PFSK-1 (cell line): ENCODE results near the gene TRIP6.

Source experiments
- FOXP2 ChIP-seq: optimal IDR thresholded peaks from 2 replicates; pipeline ENCODE3; 2011; ENCODE audit warnings: borderline replicate concordance, control low read depth, inconsistent platforms; ENCODE audit not compliant: insufficient read depth; ENCODE audit errors: extremely low read length, extremely low read depth
- POLR2AphosphoS5 ChIP-seq: IDR thresholded peaks from 2 replicates; pipeline ENCODE4 v1.6.1; 2012; ENCODE audit warnings: low read depth, mild to moderate bottlenecking, control low read depth, low read length, moderate library complexity
- REST ChIP-seq, 2 experiments: IDR thresholded peaks; 2 replicates each; pipeline versions ENCODE4 v1.6.1 to v1.8.0; 2011 to 2012; ENCODE audit warnings: low read depth in 2 of 2, low read length in 2 of 2, control low read depth in 1 of 2, inconsistent platforms in 1 of 2, mild to moderate bottlenecking in 1 of 2, moderate library complexity in 1 of 2; ENCODE audit not compliant: insufficient read depth in 1 of 2
- SIN3A ChIP-seq: IDR thresholded peaks from 2 replicates; pipeline ENCODE4 v1.6.1; 2012; ENCODE audit warnings: mild to moderate bottlenecking, low read length, moderate library complexity, borderline replicate concordance; ENCODE audit not compliant: insufficient read depth
- TAF1 ChIP-seq: IDR thresholded peaks from 2 replicates; pipeline ENCODE4 v1.6.1; 2012; ENCODE audit warnings: low read length, control low read depth, borderline replicate concordance; ENCODE audit not compliant: insufficient read depth

Gene TRIP6

GRCh38 chr7:100847360-100847759 lies 19.8 kb upstream of the TRIP6 start:
- no peak for TF ChIP-seq TAF1
- no peak for TF ChIP-seq FOXP2
- TF ChIP-seq POLR2AphosphoS5 = no peak
- TF ChIP-seq SIN3A = no peak
- no peak for TF ChIP-seq REST (IDR thresholded peaks at IDR 0.05; ENCODE audit: insufficient read depth in 1 of 2, low read depth in 2 of 2, low read length in 2 of 2)

GRCh38 chr7:100852048-100852872 lies 14.9 kb upstream of the TRIP6 start, which contains the start of gene SLC12A9:
Gene SLC12A9 (plus strand): TSS chr7:100852713. CDS start chr7:100854198, 1,485 bp downstream.
- TF ChIP-seq TAF1 = 0 out of 2 replicates have a peak, but pooled peaks have one; percentile 47
- 0 out of 4 replicates have a peak, but pooled peaks of 1 of the 2 experiments have one; percentile 19 for TF ChIP-seq REST (IDR thresholded peaks at IDR 0.05; ENCODE audit: insufficient read depth in 1 of 2, low read depth in 2 of 2, low read length in 2 of 2)
- peak; percentile 70 for TF ChIP-seq POLR2AphosphoS5
- TF ChIP-seq FOXP2 = peak; percentile 32
- TF ChIP-seq SIN3A = peak; percentile 31; the same call in 1 of the 2 replicates

GRCh38 chr7:100854146-100854895 lies 12.9 kb upstream of the TRIP6 start:
- TF ChIP-seq POLR2AphosphoS5 = no peak
- TF ChIP-seq TAF1 = no peak
- TF ChIP-seq SIN3A = no peak
- TF ChIP-seq REST (IDR thresholded peaks at IDR 0.05; ENCODE audit: insufficient read depth in 1 of 2, low read depth in 2 of 2, low read length in 2 of 2) = no peak
- no peak for TF ChIP-seq FOXP2

- no peak for TF ChIP-seq SIN3A
- TF ChIP-seq TAF1 = no peak
- TF ChIP-seq FOXP2 = no peak
- no peak for TF ChIP-seq POLR2AphosphoS5
- no peak for TF ChIP-seq REST (IDR thresholded peaks at IDR 0.05; ENCODE audit: insufficient read depth in 1 of 2, low read depth in 2 of 2, low read length in 2 of 2)
These were observed 11.7 kb upstream of the TRIP6 start for GRCh38 chr7:100855515-100855914.
